HEK293T (cell line): Measurements from ENCODE around the gene KRABD2.

Experiments used
- CTCF ChIA-PET: fragments of 350-600 bp; formaldehyde crosslinking; extraction: SDS; loops from one replicate; lab custom pipeline; 2021; ENCODE audit warnings: antibody characterized with exemption, inconsistent platforms; lab: Yijun Ruan, JAX
- POLR2A ChIA-PET: fragments of 350-600 bp; formaldehyde crosslinking; extraction: SDS; loops from one replicate; lab custom pipeline; 2020; ENCODE audit warnings: antibody characterized with exemption, inconsistent platforms; lab: Yijun Ruan, JAX
- DNase-seq: peaks from one replicate; pipeline ENCODE4 v3.0.0; 2012; ENCODE audit warnings: mixed read lengths; ENCODE audit errors: extremely low spot score
- ARNT ChIP-seq: fragments of 450-650 bp; IDR thresholded peaks from 2 replicates; pipeline ENCODE4 v1.6.1; 2017; ENCODE audit warnings: mild to moderate bottlenecking
- BHLHE40 ChIP-seq: fragments of 450-650 bp; IDR thresholded peaks from 2 replicates; pipeline ENCODE4 v1.6.1; 2016; ENCODE audit warnings: mild to moderate bottlenecking, moderate library complexity, borderline replicate concordance
- ELF4 ChIP-seq: fragments of 450-650 bp; IDR thresholded peaks from 2 replicates; pipeline ENCODE4 v1.6.1; 2017; ENCODE audit warnings: antibody characterized with exemption
- FOXA1 ChIP-seq: fragments of 450-650 bp; IDR thresholded peaks from 2 replicates; pipeline ENCODE4 v1.6.1; 2016; ENCODE audit warnings: mild to moderate bottlenecking
- FOXK2 ChIP-seq: fragments of 450-650 bp; IDR thresholded peaks from 2 replicates; pipeline ENCODE4 v1.6.1; 2016; ENCODE audit warnings: mild to moderate bottlenecking
- FOXM1 ChIP-seq: fragments of 450-650 bp; IDR thresholded peaks from 2 replicates; pipeline ENCODE4 v1.6.1; 2017; ENCODE audit warnings: mild to moderate bottlenecking, borderline replicate concordance
- HDGF ChIP-seq: fragments of 450-650 bp; IDR thresholded peaks from 2 replicates; pipeline ENCODE4 v1.6.1; 2017; ENCODE audit warnings: antibody characterized with exemption, borderline replicate concordance
- L3MBTL2 ChIP-seq: fragments of 450-650 bp; conservative IDR thresholded peaks from 2 replicates; pipeline ENCODE4 v1.6.1; 2016; ENCODE audit warnings: mild to moderate bottlenecking
- LEF1 ChIP-seq: fragments of 450-650 bp; IDR thresholded peaks from 2 replicates; pipeline ENCODE4 v1.6.1; 2017; ENCODE audit warnings: mild to moderate bottlenecking, borderline replicate concordance
- NFRKB ChIP-seq: fragments of 450-650 bp; IDR thresholded peaks from 2 replicates; pipeline ENCODE4 v1.6.1; 2016; ENCODE audit warnings: mild to moderate bottlenecking, moderate library complexity
- PKNOX1 ChIP-seq: fragments of 450-650 bp; IDR thresholded peaks from 2 replicates; pipeline ENCODE4 v1.6.1; 2016
- SP1 ChIP-seq: fragments of 450-650 bp; IDR thresholded peaks from 2 replicates; pipeline ENCODE4 v1.6.1; 2017
- TARDBP ChIP-seq: fragments of 450-650 bp; IDR thresholded peaks from 2 replicates; pipeline ENCODE4 v1.6.1; 2016
- ZNF384 ChIP-seq: fragments of 450-650 bp; IDR thresholded peaks from 2 replicates; pipeline ENCODE4 v1.6.1; 2016

Gene KRABD2

GRCh38 chr17:8327303-8327649 is 49.2 kb downstream of the KRABD2 start:
- CTCF ChIA-PET = no interaction called here
- POLR2A ChIA-PET = no interaction called here
- DNase-seq = no peak

More at GRCh38 chr17:8327303-8327649, 49.2 kb downstream of the KRABD2 start:
- TF ChIP-seq FOXK2 (no peak), PKNOX1 (no peak), ARNT (no peak), SP1 (no peak), NFRKB (no peak), HDGF (no peak), TARDBP (no peak), LEF1 (no peak), L3MBTL2 (no peak), FOXA1 (no peak), ZNF384 (no peak), BHLHE40 (no peak), FOXM1 (no peak), ELF4 (no peak)
